IPS-NIHi7 (cell line): Measurements from ENCODE around the gene PNCK.
"Not testable (repeated sequence)": the region's sequence is repeated elsewhere in the genome, so short reads cannot be mapped to it uniquely, and the experiment has no call there.

Source experiments
- DNase-seq: peaks from one replicate; pipeline ENCODE4 v3.0.0; 2012; ENCODE audit warnings: mixed read lengths; ENCODE audit errors: extremely low spot score

PNCK gene

DNA sequence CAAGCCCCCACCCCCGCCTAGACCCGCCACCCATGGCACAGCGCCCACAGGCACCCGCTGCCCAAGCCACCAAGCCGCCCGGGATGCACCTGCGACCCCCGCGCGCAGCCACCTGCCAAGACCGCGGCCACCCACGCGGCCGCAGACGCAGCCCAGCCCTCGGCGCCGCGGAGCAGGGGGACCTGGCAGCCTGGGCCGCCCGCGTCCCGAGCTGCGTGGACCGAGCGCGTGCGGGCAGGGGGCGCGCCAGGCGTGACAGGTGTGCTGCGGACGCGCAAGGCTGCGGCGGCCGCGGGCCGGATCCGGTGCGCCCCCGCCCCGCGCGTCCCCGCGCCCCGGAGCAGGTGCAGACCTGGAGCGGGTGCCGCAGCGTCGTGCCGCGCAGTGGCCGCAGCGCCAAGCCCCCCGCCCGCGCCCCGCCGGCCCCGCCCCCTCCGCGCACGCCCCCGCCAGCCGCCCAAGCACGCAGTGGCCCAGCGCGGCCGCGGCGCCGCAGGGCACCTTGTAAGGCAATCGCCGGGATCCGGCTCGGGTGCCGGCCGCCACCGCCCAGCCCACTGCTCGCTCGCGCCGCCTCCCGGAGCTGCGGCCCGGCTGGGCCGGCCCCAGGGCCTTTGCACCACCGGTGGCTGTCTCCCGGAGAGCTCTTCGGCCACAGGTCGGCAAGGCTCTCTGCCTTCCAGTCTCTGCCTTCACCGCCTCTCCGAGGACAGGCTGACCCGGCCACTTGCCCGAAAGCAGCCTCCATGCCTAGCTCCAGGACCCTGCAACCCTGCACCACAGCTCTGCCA is at the start of gene PNCK:
TSS of gene PNCK (minus strand) at position 386 of the 791 bp plus-strand sequence. CDS start 737 bp downstream, outside the sequence.
- peak; percentile 33 for DNase-seq

DNA sequence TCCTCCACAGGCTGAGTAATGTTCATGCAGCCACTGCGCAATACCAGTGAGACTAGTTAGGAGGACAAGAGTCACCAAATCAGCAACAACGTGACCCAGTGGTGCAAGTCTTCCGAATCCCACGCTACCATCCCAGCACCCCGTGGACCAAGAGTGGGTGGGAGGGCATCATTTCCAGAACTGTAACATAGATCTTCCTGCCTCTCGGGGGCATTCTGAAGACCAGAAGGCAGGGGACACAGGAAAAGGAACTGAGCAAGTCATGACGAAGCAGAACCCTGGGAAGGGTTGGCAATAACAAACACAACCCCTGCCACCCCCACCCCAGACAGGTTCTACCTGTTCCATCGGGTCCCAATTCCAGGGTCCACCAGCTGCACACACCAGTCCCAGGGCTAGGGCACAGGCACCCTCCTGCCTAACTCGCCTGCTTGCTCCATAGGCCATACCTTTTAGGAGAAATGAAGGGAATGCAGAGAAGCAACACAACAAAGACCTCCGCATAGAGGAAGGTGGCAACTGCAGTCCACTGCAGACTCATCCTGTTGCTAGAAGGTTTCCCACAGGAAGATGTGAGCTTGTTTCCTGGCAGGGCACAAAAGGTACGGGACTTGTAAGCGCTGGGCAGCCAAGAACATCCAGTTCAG is 49.2 kb upstream of the PNCK start:
- no peak for DNase-seq

DNA sequence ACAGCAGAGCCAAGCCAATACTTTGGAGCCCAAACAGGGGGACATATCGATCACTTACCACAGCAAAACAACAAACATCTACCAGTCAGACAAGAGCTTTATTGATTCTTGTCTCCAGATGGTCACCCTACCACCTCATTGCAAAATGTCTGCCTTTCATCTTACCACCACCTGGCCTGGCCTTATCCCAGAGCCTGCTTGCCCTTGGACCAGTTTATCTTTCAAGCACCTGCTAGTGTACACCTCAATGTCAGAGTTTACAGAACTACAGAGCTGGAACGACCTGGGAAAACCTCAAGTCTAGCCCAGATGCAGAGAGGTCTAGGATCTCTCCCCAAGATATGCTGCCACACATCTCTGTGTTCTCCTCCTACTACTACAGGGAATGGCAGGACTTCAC is 46.1 kb upstream of the PNCK start:
- DNase-seq = no peak

DNA sequence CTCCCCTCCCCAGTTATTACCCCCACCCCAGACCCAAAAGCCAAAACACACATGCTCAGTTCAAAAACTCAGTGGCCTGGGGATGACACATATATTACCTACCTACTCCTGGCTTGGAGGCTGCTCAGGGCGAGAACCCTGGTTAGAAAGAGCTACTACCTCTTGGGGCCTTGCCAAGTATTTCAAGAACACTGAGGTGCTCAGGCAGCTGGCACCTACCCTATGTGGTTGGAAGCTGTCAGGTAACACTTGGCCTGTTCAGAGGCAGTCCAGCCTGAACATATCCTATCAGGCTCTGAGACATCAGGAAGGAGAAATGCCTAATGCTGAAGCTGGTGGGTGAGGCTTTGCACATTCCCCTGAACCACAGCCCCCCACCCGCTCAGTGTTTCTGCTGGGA is 45.6 kb upstream of the PNCK start:
- DNase-seq = no peak

DNA sequence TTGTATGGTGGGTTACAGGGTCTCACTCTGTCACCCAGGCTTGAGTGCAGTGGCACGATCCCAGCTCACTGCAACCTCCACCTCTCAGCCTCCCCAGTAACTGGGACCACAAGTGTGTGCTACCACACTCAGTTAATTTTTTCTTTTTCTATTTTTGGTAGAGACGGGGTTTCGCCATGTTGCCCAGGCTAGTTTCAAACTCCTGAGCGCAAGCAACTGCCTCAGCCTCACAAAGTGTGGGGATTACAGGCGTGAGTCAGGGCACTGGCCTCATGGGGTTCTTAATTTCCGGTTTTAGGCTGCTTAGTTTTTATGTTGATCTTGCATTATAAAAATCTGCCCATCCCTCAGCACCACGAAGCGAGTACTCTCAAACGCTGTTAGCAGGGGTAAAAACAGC is 43.8 kb upstream of the PNCK start:
- no peak for DNase-seq

DNA sequence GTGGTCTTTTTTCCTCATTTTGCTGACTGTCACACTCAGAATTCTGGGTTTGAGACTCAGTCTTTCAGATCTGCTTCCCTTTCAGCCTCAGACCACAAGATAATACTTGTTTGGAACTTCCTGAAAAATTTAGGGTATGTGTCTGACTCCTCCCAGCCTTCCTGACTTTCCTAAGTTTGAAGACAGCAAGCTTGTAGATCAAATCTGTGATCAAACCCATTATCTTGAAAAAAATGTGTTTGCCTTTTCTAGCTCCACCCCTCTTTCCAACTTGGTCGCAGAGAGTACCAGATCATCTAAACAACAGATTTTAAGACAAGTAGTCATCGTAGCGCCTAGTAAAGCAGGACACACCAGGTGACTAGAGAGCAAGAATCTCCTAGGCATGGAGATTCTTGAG is 40.6 kb upstream of the PNCK start:
- DNase-seq = no peak

DNA sequence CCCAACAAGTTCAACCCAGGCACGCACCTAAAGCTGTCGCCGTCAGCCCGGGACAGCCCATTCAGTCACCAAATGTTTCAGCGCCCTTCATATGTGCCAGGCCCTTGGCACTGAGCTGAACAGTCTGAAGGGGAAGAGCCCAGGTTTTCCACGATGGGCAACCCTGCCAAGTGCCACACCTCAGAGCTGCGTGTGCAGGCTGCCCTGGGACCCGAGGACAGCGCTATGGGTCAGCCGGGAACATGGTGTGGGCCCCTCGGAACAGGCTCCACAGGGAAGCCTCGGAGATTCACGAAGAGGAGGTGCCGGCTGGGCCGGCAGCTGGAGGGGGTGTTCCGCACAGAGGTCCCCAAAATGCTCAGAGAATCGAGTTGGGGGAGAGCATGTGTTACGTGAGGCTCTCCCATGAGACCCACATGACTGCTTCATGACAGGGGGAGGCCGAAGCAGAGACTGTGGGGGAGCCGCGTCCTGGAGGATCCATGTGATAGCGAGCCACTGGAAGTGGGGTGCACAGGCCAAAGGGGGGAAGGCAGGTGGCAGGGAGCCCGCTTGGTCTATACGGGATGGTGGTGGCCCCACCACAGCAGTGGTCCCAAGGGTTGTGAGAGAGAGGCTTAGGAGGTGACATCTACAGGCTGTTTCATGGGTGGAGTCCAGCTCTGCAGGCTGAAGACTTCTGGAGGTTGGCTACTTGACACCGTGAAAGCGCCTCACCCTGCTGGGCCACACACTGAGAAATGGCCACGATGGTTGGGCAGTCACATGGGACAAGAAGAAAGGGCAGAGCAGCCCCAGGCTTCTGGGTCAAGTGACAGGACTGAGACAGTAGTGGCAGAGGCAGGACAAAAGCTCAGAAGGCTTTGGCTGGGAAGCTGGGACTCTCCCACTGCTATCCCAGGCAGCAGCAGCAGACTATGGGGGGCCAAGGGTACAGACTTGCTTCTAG is 36.4 kb upstream of the PNCK start:
- DNase-seq = no peak

DNA sequence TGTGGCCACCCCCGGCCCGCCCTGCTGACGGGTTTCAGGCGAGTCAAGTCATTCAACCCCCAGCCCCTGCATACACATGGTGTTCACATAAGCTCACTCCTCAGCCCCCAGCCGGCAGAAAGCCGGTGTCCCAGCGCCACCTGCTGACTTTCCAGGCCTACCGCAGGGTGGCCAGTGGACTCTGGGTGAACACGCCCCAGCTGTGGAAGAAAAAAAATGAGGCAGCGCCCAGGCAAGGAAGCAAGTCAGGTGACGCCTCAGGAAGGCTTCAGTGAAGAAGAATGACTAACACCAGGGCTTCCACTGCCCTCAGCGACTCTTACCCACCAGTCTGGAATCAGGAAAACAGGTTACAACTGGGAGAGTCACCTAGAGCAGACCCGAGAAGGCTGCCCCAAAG is 34.8 kb upstream of the PNCK start:
- DNase-seq = peak; percentile 50

DNA sequence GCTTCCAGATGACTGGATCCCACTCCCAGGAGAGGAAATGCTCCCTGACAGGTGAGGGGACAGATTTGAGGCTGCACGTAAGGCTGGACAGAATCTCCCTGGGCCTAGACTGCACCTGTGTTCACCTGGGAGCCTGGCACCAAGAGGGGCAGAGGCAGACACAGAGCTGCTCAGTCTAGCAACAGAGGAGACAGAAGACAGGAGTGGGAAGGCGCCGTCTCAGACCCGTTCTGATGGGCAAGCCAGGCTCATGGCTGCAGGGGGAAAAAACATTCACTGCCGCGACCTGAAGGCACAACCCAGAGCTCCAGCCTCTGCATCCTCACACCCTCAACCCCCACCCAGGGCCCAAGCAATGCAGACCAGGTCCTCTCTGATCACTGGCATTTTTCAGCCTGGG is 33.8 kb upstream of the PNCK start:
- DNase-seq = no peak

DNA sequence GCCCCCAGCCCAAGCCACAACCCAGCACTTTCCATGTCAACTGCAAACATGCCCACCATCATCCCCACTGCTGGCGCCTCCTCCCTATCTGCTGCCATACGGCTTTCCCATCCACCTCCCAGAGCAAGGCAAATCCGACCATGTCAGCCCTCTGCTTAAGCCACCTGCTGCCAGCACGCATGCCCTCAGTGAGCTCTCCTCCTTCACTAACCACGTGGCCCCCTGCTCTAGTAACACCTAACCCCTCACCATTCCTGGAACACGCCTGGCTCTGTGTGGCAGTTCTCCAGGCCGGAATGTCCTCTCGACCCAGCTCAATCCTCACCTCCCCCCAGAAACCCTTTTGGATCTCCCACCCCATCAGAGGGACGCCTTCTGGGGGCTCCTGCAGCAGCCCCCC is 33.2 kb upstream of the PNCK start:
- DNase-seq = no peak

DNA sequence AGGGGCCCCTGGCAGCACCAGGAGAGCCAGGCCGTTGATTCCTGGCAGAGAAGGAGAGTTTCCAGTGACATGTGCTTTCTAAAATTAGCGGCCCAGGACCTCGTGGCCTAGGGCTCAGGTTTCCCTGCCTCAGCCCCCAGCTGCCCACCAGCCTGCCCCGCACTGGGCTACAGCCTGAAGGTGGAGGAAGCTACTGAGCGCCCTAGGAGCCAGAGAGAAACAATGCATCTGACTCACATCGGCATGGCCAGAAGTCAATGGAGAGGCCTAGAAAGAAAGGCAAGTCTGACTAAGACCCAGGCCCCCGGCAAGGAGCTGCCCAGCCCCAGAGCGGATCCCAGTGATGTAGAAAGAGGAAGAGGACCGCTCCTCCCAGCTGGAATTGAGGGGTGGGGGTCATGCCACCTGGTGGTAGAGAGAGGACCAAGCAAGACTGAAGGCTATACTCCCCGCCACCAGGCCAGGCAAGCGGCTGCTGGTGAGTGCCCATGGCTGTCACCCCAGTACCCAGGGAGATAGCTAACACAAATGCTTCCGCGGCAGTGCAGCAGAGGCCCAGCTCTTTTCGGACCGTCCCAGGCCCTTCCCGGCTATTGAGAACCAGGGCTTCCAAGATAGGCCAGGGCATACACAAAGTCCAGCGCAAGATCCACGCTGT is 31.9 kb upstream of the PNCK start:
- not testable (repeated sequence) for DNase-seq

DNA sequence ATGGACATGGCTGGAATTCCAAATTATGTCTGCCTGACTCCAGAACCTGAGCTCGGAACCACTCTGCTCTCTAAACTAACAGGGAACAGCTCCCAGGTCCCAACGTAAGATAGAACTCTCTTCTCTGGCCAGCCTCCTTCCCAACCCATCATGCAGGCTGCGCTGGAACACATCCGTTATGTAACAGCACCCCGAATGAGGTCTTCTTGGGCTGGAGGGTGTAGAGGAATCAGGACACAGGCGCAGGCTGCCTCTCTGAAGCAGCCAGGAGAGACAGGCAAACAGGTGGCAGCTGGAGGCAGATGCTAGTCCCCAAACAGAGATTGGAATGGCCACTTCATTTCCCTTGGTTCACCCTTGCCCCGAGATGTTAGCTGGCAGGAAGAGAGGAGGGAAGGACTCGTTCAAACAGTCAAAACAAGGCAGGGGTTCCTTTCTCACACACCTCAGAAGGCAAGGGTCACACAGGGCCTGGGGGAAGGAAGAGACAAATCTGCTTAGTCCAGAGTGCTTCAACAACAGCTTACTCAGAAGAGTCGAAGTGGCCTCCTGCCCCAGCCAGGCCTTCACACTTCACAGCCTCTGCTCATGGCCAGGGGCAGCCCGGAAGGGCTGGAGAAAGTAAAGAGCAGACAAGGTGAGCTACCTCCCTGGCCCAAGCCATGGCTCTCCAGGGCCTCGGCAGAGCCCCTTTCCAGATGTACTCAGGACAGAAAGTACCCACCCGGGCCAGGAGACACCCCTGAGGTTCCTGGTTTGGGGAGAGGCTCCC is 31.2 kb upstream of the PNCK start:
- not testable (repeated sequence) for DNase-seq

DNA sequence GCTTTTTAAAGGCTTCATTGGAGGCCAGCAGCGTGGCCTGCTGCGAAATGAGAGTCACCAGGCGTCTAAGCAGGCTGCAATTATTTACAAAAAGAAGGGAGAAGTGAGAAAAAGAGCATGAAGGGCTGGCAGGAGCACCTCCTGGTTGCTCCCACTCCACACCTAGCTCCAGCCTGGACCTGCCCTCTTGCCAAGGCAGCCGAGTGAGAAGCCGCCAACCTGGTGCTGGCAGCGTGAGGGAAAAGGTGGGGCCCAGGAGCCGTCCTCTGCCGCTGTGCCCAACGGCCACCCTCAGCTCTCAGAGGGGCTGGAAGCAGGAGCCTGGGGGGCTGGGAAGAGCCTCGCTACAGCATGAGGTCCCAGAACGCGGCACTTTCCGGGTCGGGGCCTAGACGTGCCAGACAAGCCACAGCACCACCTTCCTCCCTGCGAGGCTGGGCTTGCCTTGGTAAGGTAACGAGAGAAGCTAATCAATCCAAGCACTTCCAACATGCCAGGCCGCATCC is 30.5 kb upstream of the PNCK start:
- no peak for DNase-seq

DNA sequence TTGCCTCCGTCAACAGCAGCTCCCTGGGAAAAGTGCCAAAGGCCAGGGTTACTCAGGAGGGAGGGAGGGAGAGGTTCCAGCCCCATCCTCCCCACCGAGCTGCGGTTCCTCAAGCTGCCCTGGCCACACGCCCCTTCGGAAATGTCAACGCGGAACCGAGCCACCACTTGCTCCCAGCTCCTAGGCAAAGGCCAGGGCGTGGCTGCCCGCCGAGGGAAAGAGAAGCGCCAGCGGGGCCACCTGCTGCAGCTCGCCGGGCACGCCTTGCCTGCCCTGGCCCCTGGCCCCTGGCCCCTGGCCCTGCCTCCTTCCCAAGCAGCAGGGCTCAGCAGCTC is 29.4 kb upstream of the PNCK start:
- DNase-seq = no peak

DNA sequence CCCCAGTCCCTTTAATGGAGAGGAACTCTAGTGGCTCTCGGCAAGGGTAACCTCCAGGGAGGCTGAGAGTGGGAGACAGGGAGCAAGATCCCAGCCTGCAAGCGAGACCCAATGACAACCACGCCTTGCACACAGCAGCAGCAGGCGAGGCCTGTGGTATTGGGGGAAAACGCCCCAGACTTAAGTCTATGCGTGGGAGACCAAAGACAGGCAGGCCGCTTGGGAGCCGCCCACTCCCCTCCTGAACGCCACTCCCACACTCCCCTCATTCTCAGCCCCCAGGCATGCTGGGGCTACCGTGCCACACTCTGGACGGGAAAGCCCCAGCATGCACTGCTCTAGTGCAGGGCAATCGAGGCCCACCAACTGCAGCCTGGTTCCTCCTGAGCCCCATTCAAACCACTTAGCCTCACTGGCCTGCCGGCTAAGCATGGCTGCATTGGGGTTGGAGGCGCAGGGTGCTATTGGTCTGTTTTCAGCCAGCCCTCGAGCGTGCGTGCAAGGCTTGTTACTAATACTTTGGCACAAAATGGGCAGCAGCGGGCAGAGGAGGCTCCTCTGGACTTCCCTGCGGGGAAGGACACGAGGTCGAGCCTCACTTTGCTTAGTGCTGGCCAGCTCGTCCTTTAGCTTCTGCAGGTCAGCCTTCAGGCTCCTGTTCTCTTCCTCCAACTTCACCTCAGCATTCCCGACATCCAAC is 28.9 kb upstream of the PNCK start:
- no peak for DNase-seq

DNA sequence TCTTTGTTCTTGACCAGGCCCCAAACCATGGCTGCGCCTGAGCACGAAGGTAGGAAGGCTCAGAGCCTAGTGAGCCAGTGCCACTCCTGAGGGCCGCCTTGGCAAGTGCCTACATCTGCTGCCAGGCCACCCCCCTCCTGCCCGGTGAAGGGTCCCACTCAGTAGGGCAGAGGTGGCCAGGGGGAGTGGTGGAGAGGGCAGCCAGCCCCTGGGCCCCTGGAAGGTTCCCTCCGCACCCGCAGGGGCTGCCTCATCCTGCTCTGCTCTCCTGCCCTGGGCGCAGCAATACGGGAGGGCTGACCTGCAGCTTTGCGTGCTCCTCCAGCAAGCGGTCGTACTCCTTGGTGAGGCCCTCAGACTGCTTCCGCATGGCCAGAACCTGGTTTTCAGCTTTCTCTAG is 28.1 kb upstream of the PNCK start:
- DNase-seq = no peak

DNA sequence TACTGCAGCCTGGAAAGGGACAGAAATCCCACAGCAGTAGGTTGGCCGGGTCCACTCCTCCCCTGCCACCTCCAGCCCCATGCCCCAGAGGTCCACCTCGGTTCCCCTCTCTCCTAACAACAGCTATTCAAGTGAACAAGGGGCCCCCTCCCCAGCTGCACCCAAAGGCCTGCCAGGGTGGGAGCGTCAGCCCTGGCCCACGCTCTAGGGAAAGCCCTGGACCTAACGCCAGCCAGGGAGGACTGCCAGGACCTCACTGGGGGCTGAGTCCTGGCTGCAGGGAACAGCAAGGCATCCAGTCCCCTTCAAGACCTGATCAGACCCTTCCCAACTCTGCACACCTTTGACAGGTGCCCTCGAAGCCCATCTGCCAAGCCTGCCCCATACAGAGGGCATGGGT is 27.4 kb upstream of the PNCK start:
- DNase-seq = no peak

DNA sequence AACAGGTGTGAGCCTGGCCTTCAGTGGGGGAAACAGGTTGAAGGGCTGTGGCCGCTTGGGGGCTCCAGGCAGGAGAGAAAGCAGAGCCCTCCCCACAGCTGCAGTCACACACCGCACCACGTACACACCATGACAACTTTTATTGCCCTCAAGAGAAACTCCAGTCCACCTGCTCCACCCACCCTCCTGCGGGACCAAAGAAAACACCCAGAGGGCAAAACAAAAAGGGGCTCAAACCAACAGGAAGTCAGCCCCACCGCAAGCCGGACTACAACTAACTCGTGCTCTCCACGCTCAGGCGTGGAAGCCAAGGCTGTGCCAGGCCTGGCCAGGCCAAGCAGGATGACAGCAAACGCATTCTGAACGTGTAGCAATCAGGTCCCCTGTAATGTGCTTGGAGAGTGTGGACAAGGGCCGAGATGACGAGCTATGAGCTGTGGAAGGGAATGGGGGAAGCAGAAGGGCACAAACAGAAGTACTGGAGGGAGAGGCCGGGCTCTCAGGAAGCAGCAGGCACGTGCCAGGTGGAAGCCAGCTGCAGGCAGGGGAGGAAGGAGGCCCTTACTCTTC is 26.8 kb upstream of the PNCK start:
- no peak for DNase-seq

DNA sequence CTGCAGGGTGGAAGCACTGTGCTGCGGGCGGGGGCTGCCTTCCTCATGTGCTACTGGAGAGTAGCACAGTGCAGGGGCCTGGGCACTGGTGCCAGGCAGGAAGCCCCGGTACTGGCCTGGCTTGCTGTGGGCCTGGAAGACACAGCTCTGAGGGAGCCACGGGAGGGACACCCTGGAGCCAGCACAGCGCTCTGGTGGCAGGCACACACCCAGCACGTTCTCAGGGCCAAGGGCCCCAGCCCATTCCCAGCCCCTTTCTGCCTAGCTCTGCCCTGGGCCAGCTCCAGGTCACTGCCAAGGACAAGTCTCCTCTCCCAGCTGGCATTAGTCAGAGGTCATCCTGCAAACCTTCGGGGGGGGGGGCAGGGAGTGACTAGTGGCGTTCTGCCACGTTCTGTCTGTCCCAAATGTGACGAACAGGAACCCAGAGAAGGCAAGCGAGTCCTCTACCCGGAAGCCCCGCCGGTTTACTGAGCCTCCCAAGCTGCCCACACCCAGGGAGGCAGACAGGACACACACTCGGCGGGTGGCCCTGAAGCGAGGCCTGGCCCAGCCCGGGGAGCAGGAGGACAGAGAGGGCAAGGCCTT is 26.3 kb upstream of the PNCK start:
- not testable (repeated sequence) for DNase-seq
